Hematopoietic multipotent progenitor cell (in vitro differentiated cells): Measurements from ENCODE around the gene RAE1. TPM values are rescaled to one million over a fixed set of nuclear protein-coding genes. Genes with fewer than 3 reads are reported as not detected.
A peak's percentile ranks its signal among the peaks of the same experiment; 100 is the strongest.
"Not testable (repeated sequence)": the region's sequence is repeated elsewhere in the genome, so short reads cannot be mapped to it uniquely, and the experiment has no call there.

Source experiments
- DNase-seq, 3 donors: peaks; one replicate each; pipeline ENCODE4 v3.0.0-alpha.2; 2011 to 2015; ENCODE audit warnings: low read depth in 2 of 3, low spot score in 2 of 3
- total RNA-seq: library from RNA; depleted of rRNA; stranded (reverse); fragments of >200 nt; gene quantifications from one replicate; pipeline ENCODE4 v1.2.3, GENCODE V29; 2012

The RAE1 gene
- total RNA-seq, 1 donor, result 22.4 TPM

- DNase-seq, result no peak
Observed at GRCh38 chr20:57411406-57412283, 60.6 kb downstream of the RAE1 start.

GRCh38 chr20:57412347-57413029 is 61.4 kb downstream of the RAE1 start:
- no peak for DNase-seq

GRCh38 chr20:57413986-57414385 is 62.9 kb downstream of the RAE1 start:
- DNase-seq, result no peak

- peak in 2 of 3 donors; percentile 64 to 66 for DNase-seq
Observed at GRCh38 chr20:57414867-57415592, 64.0 kb downstream of the RAE1 start.

- DNase-seq, result no peak
Observed at GRCh38 chr20:57415771-57416170, 64.7 kb downstream of the RAE1 start.

GRCh38 chr20:57416296-57417022 is 65.4 kb downstream of the RAE1 start:
- no peak for DNase-seq

GRCh38 chr20:57417051-57417689 is 66.1 kb downstream of the RAE1 start:
- DNase-seq, result no peak

- no peak for DNase-seq
Observed at GRCh38 chr20:57417830-57418780, 67.0 kb downstream of the RAE1 start.

- DNase-seq, result not testable (repeated sequence)
Observed at GRCh38 chr20:57419479-57419878, 68.4 kb downstream of the RAE1 start.

- DNase-seq, result no peak
Observed at GRCh38 chr20:57420571-57421252, 69.7 kb downstream of the RAE1 start.

GRCh38 chr20:57421253-57422220 is 70.5 kb downstream of the RAE1 start:
- DNase-seq, result no peak

- DNase-seq, result no peak
Observed at GRCh38 chr20:57422254-57422653, 71.2 kb downstream of the RAE1 start.

- peak in 1 of 3 donors; percentile 23 for DNase-seq
Observed at GRCh38 chr20:57425150-57426013, 74.3 kb downstream of the RAE1 start.

GRCh38 chr20:57426271-57426689 is 75.2 kb downstream of the RAE1 start:
- no peak for DNase-seq

- DNase-seq, result no peak
Observed at GRCh38 chr20:57426831-57427230, 75.8 kb downstream of the RAE1 start.
